HepG2 (cell line): ENCODE measurements around the gene PLEKHG4B. TPM values are rescaled to one million over a fixed set of nuclear protein-coding genes. Genes with fewer than 3 reads are reported as not detected.

Experiments
- CBFB ChIP-seq: sonication (generic); formaldehyde crosslinking; IDR thresholded peaks from 2 replicates; pipeline ENCODE4 v1.4.0; 2020; ENCODE audit warnings: missing genetic modification reagents
- EHMT2 ChIP-seq: fragments of 200-600 bp; sonication (generic); IDR thresholded peaks from 2 replicates; pipeline ENCODE4 v1.7.0; 2017; ENCODE audit warnings: antibody characterized with exemption, low read depth, low read length, borderline replicate concordance
- FOXJ3 ChIP-seq: sonication (generic); formaldehyde crosslinking; IDR thresholded peaks from 2 replicates; pipeline ENCODE4 v1.4.0; 2020; ENCODE audit warnings: missing genetic modification reagents, mild to moderate bottlenecking, borderline replicate concordance
- HOXA7 ChIP-seq: sonication (generic); formaldehyde crosslinking; IDR thresholded peaks from 2 replicates; pipeline ENCODE4 v1.8.1; 2022; ENCODE audit warnings: mild to moderate bottlenecking, missing genetic modification reagents, moderate library complexity
- KAT2B ChIP-seq: fragments of 150-350 bp; IDR thresholded peaks from 2 replicates; pipeline ENCODE4 v1.6.1; 2014; ENCODE audit warnings: low read depth, low read length, borderline replicate concordance
- RELA ChIP-seq: sonication (generic); formaldehyde crosslinking; IDR thresholded peaks from 2 replicates; pipeline ENCODE4 v1.4.0; 2020; ENCODE audit warnings: missing genetic modification reagents
- TRIM24 ChIP-seq: sonication (generic); formaldehyde crosslinking; IDR thresholded peaks from 2 replicates; pipeline ENCODE4 v1.8.0; 2022; ENCODE audit warnings: mild to moderate bottlenecking, missing genetic modification reagents
- ZNF256 ChIP-seq: sonication (generic); formaldehyde crosslinking; conservative IDR thresholded peaks from 2 replicates; pipeline ENCODE4 v1.4.0; 2020; ENCODE audit warnings: missing genetic modification reagents
- ZNF30 ChIP-seq: sonication (generic); formaldehyde crosslinking; IDR thresholded peaks from 2 replicates; pipeline ENCODE4 v1.5.0; 2020; ENCODE audit warnings: mild to moderate bottlenecking, missing genetic modification reagents
- ZNF605 ChIP-seq: sonication (generic); formaldehyde crosslinking; IDR thresholded peaks from 2 replicates; pipeline ENCODE4 v1.8.0; 2022; ENCODE audit warnings: mild to moderate bottlenecking, missing genetic modification reagents
- ZNF614 ChIP-seq: IDR thresholded peaks from 2 replicates; pipeline ENCODE4 v1.6.1; 2018; ENCODE audit warnings: missing biosample characterization, missing genetic modification reagents, inconsistent platforms, borderline replicate concordance
- polyA plus RNA-seq, 8 experiments: library from polyadenylated mRNA; depleted of rRNA in 3 of 8; stranded (reverse) in 7 of 8; unstranded in 1 of 8; fragments of >200 nt; fragmentation: Illumina TruSeq in 4 of 8; extraction: Trizol in 4 of 8; gene quantifications; 2 replicates each; pipeline versions ENCODE4 v1.2.1 to v1.2.3, GENCODE V29; 2011 to 2016; ENCODE audit warnings: low read depth in 4 of 8, missing spikeins in 1 of 8, mixed read lengths in 1 of 8; ENCODE audit not compliant: insufficient read depth in 1 of 8
- total RNA-seq, 5 experiments: library from RNA; depleted of rRNA; stranded (reverse); fragments of >200 nt; fragmentation: Illumina TruSeq; extraction: Trizol; gene quantifications; 2 replicates each; pipeline ENCODE4 v1.2.3, GENCODE V29; 2016; ENCODE audit warnings: low read depth in 1 of 5
- TF ChIP-seq, protein P1 (sequence below): sonication (generic); formaldehyde crosslinking; IDR thresholded peaks from 2 replicates; pipeline ENCODE4 v1.4.0; 2020; ENCODE audit warnings: mild to moderate bottlenecking, missing genetic modification reagents
- TF ChIP-seq, protein P2 (sequence below): sonication (generic); formaldehyde crosslinking; IDR thresholded peaks from 2 replicates; pipeline ENCODE4 v1.5.1; 2020; ENCODE audit warnings: mild to moderate bottlenecking, missing genetic modification reagents, borderline replicate concordance
- TF ChIP-seq, protein P3 (sequence below): sonication (generic); formaldehyde crosslinking; IDR thresholded peaks from 2 replicates; pipeline ENCODE4 v1.5.0; 2020; ENCODE audit warnings: missing genetic modification reagents
- TF ChIP-seq, protein P4 (sequence below): sonication (generic); formaldehyde crosslinking; IDR thresholded peaks from 2 replicates; pipeline ENCODE4 v1.5.1; 2020; ENCODE audit warnings: mild to moderate bottlenecking, missing genetic modification reagents, borderline replicate concordance
- TF ChIP-seq, protein P5 (sequence below): IDR thresholded peaks from 2 replicates; pipeline ENCODE4 v1.6.1; 2016; ENCODE audit warnings: missing compliant biosample characterization, missing genetic modification reagents, borderline replicate concordance

Gene PLEKHG4B
- total and polyA plus RNA-seq, 2 of the 13 experiments (the other 11 are each of a cell fraction or from before 2014, with no cell fraction given) = 0.09 TPM; not detected in 1

DNA sequence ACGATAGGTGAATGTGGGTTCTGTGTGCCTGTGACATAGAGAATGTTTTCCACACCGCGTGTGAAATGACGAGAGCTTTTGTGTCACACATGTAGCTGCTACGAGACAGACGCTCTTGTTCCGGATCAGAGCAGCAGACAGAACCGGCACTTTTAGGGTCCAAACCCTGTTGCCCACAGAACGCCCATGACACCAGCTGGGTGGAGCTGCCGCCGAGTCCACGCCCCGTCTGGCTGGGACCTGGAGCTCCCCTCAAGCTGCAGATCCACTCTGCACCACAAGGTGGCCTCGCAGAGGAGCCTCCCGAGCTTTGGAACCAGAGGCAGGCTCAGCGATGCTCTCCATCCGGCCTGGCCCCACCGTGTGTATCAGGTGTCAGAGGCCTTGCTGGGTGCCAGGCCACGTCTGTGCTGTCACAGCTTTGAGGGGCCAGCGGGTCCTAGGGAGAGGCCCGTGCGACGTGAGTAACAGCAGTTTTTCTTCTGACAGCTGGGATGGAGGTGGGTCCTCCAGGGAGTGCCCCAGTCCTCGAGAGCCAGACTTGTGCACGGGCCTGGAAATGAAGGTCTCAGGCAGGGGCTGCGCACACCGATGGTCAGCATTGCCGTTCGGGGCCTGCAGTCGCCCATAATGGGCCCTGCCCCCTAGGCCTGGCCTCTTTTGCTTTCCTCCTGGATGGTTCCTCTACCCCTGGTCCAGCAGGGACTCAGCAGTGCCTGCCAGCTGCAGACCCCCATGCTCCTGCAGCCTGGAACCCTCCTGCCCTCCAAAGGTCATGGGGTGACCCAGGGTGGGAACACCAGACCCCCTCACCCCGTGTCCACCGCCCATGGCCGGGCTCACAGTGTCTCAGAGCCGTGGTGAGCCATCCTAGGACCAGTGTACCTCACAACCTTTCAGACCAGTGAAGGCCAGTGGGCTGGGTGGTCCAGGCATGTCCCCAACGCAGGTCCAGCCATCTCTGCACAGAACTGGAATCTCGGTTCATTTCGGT is 96.8 kb downstream of the PLEKHG4B start (continued):
- TF ChIP-seq TRIM24 = no peak
- no peak for TF ChIP-seq ZNF605 (CRISPR knock-in tag)
- TF ChIP-seq ZNF614 (CRISPR knock-in tag) = peak; percentile 68; the same call in 1 of the 2 replicates
- TF ChIP-seq, protein P1, sequence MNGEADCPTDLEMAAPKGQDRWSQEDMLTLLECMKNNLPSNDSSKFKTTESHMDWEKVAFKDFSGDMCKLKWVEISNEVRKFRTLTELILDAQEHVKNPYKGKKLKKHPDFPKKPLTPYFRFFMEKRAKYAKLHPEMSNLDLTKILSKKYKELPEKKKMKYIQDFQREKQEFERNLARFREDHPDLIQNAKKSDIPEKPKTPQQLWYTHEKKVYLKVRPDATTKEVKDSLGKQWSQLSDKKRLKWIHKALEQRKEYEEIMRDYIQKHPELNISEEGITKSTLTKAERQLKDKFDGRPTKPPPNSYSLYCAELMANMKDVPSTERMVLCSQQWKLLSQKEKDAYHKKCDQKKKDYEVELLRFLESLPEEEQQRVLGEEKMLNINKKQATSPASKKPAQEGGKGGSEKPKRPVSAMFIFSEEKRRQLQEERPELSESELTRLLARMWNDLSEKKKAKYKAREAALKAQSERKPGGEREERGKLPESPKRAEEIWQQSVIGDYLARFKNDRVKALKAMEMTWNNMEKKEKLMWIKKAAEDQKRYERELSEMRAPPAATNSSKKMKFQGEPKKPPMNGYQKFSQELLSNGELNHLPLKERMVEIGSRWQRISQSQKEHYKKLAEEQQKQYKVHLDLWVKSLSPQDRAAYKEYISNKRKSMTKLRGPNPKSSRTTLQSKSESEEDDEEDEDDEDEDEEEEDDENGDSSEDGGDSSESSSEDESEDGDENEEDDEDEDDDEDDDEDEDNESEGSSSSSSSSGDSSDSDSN (CRISPR knock-in tag) = peak; percentile 81
- TF ChIP-seq KAT2B = no peak
- no peak for TF ChIP-seq ZNF30 (CRISPR knock-in tag)
- no peak for TF ChIP-seq HOXA7 (CRISPR knock-in tag)
- no peak for TF ChIP-seq FOXJ3 (CRISPR knock-in tag)
- TF ChIP-seq, protein P2, sequence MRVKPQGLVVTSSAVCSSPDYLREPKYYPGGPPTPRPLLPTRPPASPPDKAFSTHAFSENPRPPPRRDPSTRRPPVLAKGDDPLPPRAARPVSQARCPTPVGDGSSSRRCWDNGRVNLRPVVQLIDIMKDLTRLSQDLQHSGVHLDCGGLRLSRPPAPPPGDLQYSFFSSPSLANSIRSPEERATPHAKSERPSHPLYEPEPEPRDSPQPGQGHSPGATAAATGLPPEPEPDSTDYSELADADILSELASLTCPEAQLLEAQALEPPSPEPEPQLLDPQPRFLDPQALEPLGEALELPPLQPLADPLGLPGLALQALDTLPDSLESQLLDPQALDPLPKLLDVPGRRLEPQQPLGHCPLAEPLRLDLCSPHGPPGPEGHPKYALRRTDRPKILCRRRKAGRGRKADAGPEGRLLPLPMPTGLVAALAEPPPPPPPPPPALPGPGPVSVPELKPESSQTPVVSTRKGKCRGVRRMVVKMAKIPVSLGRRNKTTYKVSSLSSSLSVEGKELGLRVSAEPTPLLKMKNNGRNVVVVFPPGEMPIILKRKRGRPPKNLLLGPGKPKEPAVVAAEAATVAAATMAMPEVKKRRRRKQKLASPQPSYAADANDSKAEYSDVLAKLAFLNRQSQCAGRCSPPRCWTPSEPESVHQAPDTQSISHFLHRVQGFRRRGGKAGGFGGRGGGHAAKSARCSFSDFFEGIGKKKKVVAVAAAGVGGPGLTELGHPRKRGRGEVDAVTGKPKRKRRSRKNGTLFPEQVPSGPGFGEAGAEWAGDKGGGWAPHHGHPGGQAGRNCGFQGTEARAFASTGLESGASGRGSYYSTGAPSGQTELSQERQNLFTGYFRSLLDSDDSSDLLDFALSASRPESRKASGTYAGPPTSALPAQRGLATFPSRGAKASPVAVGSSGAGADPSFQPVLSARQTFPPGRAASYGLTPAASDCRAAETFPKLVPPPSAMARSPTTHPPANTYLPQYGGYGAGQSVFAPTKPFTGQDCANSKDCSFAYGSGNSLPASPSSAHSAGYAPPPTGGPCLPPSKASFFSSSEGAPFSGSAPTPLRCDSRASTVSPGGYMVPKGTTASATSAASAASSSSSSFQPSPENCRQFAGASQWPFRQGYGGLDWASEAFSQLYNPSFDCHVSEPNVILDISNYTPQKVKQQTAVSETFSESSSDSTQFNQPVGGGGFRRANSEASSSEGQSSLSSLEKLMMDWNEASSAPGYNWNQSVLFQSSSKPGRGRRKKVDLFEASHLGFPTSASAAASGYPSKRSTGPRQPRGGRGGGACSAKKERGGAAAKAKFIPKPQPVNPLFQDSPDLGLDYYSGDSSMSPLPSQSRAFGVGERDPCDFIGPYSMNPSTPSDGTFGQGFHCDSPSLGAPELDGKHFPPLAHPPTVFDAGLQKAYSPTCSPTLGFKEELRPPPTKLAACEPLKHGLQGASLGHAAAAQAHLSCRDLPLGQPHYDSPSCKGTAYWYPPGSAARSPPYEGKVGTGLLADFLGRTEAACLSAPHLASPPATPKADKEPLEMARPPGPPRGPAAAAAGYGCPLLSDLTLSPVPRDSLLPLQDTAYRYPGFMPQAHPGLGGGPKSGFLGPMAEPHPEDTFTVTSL (CRISPR knock-in tag) = no peak
- TF ChIP-seq, protein P3, sequence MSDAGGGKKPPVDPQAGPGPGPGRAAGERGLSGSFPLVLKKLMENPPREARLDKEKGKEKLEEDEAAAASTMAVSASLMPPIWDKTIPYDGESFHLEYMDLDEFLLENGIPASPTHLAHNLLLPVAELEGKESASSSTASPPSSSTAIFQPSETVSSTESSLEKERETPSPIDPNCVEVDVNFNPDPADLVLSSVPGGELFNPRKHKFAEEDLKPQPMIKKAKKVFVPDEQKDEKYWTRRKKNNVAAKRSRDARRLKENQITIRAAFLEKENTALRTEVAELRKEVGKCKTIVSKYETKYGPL = no peak
- 0 out of 2 replicates have a peak, but pooled peaks have one; percentile 27 for TF ChIP-seq CBFB (CRISPR knock-in tag)
- TF ChIP-seq RELA (CRISPR knock-in tag) = no peak
- TF ChIP-seq, protein P4, sequence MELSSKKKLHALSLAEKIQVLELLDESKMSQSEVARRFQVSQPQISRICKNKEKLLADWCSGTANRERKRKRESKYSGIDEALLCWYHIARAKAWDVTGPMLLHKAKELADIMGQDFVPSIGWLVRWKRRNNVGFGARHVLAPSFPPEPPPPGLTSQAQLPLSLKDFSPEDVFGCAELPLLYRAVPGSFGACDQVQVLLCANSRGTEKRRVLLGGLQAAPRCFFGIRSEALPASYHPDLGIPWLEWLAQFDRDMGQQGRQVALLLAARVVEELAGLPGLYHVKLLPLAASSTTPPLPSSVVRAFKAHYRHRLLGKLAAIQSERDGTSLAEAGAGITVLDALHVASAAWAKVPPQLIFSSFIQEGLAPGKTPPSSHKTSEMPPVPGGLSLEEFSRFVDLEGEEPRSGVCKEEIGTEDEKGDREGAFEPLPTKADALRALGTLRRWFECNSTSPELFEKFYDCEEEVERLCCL (CRISPR knock-in tag) = no peak
- TF ChIP-seq, protein P5, sequence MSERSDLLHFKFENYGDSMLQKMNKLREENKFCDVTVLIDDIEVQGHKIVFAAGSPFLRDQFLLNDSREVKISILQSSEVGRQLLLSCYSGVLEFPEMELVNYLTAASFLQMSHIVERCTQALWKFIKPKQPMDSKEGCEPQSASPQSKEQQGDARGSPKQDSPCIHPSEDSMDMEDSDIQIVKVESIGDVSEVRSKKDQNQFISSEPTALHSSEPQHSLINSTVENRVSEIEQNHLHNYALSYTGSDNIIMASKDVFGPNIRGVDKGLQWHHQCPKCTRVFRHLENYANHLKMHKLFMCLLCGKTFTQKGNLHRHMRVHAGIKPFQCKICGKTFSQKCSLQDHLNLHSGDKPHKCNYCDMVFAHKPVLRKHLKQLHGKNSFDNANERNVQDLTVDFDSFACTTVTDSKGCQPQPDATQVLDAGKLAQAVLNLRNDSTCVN = no peak
- no peak for TF ChIP-seq ZNF256 (CRISPR knock-in tag)
- no peak for TF ChIP-seq EHMT2
